Measurements from ENCODE around the gene DNAJC15.
"Not testable (repeated sequence)": the region's sequence is repeated elsewhere in the genome, so short reads cannot be mapped to it uniquely, and the experiment has no call there.

DNAJC15 gene

GRCh38 chr13:43023289-43023963, at the start of gene DNAJC15:
DNAJC15 (plus strand) TSS chr13:43023586; CDS start chr13:43023627, 41 bp downstream.
- peak; percentile 91 for DNase-seq

- no peak for DNase-seq
Observed at GRCh38 chr13:42976066-42976465, 47.3 kb upstream of the DNAJC15 start.

- DNase-seq, result no peak
Observed at GRCh38 chr13:42977219-42977659, 46.1 kb upstream of the DNAJC15 start.

GRCh38 chr13:42981317-42981716, 42.1 kb upstream of the DNAJC15 start:
- DNase-seq, result no peak

GRCh38 chr13:42981853-42982252, 41.5 kb upstream of the DNAJC15 start:
- DNase-seq, result no peak

GRCh38 chr13:42984026-42984425, 39.4 kb upstream of the DNAJC15 start:
- DNase-seq, result no peak

- DNase-seq, result no peak
Observed at GRCh38 chr13:42984691-42985090, 38.7 kb upstream of the DNAJC15 start.

- DNase-seq, result no peak
Observed at GRCh38 chr13:42985312-42986175, 37.8 kb upstream of the DNAJC15 start.

- no peak for DNase-seq
Observed at GRCh38 chr13:42986176-42986574, 37.2 kb upstream of the DNAJC15 start.

GRCh38 chr13:42990291-42991232, 32.8 kb upstream of the DNAJC15 start:
- no peak for DNase-seq

- not testable (repeated sequence) for DNase-seq
Observed at GRCh38 chr13:42991233-42991897, 32.0 kb upstream of the DNAJC15 start.

- DNase-seq, result peak; percentile 79
Observed at GRCh38 chr13:42991898-42992763, 31.3 kb upstream of the DNAJC15 start, which contains the start of gene EPSTI1. EPSTI1 (minus strand) TSS chr13:42992241; CDS start chr13:42992165, 76 bp downstream.

GRCh38 chr13:42992764-42993122, 30.6 kb upstream of the DNAJC15 start:
- no peak for DNase-seq

- DNase-seq, result no peak
Observed at GRCh38 chr13:42994878-42995277, 28.5 kb upstream of the DNAJC15 start.

GRCh38 chr13:42996584-42996983, 26.8 kb upstream of the DNAJC15 start:
- DNase-seq, result no peak

- no peak for DNase-seq
Observed at GRCh38 chr13:42997381-42997780, 26.0 kb upstream of the DNAJC15 start.

- DNase-seq, result no peak
Observed at GRCh38 chr13:42999491-42999890, 23.9 kb upstream of the DNAJC15 start.

GRCh38 chr13:43000676-43001075, 22.7 kb upstream of the DNAJC15 start:
- no peak for DNase-seq

GRCh38 chr13:43002021-43002420, 21.4 kb upstream of the DNAJC15 start:
- DNase-seq, result no peak

- no peak for DNase-seq
Observed at GRCh38 chr13:43003010-43003409, 20.4 kb upstream of the DNAJC15 start.

GRCh38 chr13:43003729-43004128, 19.7 kb upstream of the DNAJC15 start:
- no peak for DNase-seq

Data from femur (tissue), 1 donor.